GM21447 (cell line): ENCODE results near the gene CLEC4M.
"Not testable (repeated sequence)": the region's sequence is repeated elsewhere in the genome, so short reads cannot be mapped to it uniquely, and the experiment has no call there.

Experiments
- ATAC-seq: cut with Tn5 transposase; IDR thresholded peaks from one replicate; pipeline ENCODE4 v1.9.1; 2021; ENCODE audit not compliant: unreplicated experiment

CLEC4M gene

DNA sequence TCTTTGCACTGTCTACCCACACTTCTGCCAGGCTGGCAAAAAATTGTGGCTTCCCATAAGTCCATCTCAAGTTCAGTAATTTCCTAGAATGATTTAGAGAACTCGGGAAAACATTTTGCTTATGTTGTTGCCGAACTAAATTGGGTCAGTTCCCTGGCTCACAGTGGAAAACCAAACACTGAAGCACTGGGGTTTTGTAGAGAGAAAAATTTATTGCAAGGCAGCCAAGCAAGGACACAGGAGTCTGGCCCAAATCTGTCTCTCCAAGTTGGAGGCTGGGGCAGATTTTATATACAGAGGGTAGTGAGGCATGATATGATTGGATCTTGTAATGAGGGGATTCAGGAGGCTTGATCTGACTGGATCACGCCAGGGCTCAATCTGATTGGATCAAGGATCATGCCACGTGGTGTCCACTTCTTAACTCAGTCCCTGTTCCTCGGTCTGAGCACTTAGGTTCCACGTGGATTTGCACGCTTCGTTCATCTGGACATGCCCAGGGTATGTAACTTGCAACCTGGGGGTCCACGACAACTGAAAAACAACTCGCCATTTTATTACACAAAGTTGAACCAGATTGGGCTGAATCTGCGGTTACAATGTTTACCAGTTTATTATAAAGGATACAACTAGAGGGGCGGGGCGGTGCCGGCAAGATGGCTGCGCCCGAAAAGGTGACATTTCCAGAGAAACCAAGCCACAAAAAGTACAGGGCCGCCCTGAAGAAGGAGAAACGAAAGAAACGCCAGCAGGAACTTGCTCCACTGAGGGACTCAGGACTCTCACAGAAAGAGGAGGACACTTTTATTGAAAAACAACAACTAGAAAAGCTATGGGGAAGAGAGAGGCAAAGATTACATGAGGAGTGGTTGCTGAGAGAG, 23.0 kb upstream of the CLEC4M start:
- ATAC-seq: no peak

DNA sequence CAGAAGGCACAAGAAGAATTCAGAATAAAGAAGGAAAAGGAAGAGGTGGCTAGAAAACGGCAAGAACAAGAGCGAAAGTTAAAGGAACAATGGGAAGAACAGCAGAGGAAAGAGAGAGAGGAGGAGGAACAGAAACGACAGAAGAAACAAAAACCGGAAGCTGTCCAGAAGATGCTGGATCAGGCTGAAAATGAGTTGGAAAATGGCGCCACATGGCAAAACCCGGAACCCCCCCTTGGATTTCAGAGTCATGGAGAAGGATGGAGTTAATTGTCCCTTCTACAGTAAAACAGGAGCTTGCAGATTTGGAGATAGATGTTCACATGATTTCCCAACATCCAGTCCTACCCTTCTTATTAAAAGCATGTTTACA, 22.4 kb upstream of the CLEC4M start:
- no peak for ATAC-seq

DNA sequence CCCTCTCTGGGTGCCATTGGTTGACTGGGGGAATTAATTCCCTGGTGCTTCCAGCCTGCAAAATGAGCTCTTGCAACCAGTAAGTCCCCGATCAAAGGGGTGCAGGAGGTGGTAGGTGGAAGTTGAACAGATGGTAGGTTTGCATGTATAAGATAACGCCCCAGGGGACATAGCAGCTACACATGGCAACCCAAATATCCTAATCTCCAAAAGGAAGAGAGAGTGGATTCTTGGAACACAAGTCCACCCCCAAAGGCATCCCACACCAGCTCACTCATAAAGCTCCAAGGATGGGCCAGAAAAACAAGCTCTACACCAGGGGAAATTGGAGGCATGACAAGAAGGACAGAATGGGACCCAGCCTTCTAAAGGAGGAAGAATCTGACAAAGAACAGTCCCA, 20.5 kb upstream of the CLEC4M start:
- no peak for ATAC-seq

DNA sequence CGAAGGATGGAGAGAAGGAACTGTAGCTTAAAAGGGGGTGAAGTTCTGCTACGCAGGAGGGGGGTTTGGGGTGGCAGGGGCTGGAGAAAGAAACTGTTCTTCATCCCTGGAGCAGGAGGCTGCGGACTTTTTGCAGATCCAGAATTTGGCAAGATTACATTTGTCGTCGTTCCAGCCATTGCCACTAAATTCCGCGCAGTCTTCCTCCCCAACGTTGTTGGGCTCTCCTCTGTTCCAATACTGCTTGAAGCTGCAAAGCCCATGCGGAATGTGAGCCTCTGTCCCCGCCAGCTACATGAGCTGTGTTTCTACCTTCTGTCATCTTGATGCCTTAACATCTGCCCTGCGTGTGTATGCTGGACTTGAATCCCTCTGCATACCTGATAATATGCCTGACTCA, 20.1 kb upstream of the CLEC4M start:
- ATAC-seq: no peak

DNA sequence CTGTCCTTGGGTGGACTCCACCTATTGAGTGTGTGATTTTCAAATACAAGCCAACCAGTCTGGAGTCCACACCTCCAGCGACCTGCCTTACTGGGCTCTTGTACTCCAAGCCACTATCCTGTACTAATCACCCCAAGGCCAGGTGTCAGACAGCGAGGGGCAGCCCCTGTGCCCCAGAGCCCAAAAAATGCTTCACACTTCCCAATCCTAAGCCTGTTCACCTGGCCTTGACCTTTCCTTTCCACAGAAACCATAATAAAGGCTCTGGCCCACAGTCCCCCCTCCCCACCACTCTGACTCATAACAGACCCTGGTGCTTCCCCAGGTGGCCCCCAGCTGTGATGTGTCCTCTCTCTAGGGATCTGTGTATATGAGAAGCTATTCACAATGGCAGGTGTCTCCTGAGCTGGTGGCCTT, 19.6 kb upstream of the CLEC4M start:
- peak; percentile 72 for ATAC-seq

- no peak for ATAC-seq
These were observed 18.8 kb upstream of the CLEC4M start for GRCh38 chr19:7744199-7744786.

GRCh38 chr19:7744871-7745650, 18.0 kb upstream of the CLEC4M start:
- ATAC-seq: no peak

DNA sequence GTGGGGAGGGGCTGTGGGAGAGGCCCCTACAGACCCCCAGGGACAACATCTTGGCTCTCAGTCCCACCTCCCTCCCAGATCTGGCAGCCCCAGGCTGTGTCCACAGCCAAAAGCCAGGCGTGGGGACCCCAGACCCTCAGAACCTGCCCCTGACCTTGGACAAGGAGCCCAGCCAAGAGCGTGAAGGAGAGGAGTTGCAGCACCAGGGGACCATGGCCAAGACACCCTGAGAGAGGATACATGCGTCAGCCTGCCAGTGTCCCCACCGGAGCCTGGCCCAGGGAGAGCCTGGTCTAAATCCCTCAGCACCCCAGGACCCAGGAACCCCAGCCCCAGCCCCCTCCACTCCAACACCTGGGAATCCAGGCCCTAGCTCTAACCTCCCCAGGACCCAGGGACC, 16.7 kb upstream of the CLEC4M start:
- ATAC-seq: not testable (repeated sequence)

DNA sequence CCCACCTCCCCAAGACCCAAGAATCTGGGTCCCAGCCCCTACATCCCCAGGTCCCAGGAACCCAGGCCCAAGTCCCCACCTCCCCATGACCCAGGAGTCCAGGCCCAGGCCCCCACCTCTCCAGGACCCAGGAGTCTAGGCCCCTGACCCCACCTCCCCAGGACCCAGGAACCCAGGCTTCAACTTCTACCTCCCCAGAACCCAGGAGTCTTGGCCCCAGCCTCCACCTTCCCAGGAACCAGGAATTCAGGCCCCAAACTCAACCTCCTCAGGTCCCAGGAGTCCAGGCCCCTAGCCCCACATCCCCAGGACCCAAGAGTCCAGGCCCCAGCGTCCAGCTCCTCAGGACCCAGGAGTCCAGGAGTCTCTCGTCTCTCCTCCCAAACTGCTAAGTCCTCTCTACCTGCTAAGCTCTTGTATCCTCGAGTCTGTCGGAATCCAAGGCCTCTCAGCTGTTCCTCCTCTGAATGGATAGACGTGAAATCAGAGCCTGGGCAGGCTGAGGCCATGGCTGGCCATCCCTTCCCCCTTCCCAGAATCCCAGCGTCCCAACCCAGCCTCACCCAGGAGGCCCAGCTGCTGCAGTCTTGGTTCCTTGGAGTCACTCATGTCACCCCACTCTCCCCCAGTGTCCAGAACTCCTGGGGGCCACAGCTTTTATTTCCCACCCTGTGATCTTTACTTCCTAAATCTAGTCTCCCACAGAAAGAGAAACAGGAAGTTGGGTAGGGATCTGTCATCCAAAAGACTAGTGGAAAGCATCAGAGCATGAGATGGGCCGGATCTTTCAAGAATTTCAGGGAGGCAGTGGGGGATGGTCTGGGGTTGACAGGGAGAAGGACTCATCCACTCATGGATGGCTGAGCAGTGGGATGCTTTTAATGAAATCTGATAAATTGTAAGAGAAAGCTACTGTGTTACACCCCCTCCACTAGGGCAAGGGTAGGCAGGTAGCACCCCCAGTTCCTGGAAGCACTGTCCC, 15.8 kb upstream of the CLEC4M start, which contains the start of gene CD209:
TSS of gene CD209 (minus strand) at position 632 of the 982 bp plus-strand sequence. CDS start at position 609, 23 bp downstream.
- ATAC-seq: no peak

- no peak for ATAC-seq
These were observed 14.9 kb upstream of the CLEC4M start for GRCh38 chr19:7748171-7748570.

DNA sequence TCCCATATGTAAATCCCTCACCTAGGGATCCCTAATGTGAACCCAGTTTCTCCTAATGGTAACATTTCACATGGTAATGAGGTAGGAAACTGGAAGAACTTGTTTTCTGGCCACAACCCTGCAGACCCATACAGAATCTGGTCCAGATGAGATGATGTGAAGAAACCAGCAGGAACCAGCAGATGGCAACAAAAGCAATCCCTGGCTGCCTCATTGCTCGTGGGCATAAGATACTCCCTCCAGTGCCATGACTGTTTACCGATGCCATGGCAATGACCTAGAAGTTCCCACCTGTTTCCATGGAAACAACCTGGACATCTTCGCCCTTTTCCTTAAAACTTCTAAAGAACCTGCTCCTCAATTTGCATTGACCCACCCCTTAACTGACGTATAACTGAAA, 14.3 kb upstream of the CLEC4M start:
- no peak for ATAC-seq

GRCh38 chr19:7751157-7751783, 11.8 kb upstream of the CLEC4M start:
- ATAC-seq: no peak

DNA sequence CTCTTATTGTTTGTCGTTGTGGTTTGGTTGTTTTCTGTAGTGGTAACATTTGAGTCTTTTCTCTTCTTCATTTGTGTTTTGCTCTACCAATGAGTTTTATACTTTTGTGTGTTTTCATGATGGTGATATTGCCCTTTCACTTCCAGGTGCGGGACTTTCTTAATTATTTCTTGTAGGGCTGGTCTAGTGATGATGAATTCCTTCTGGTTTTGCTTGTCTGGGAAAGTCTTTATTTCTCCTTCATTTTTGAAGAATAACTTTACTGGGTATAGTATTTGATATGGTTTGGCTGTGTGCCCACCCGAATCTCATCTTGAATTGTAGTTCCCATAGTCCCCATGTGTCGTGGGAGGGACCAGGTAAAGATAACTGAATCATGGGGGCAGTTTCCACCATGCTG, 6.8 kb upstream of the CLEC4M start:
- no peak for ATAC-seq

DNA sequence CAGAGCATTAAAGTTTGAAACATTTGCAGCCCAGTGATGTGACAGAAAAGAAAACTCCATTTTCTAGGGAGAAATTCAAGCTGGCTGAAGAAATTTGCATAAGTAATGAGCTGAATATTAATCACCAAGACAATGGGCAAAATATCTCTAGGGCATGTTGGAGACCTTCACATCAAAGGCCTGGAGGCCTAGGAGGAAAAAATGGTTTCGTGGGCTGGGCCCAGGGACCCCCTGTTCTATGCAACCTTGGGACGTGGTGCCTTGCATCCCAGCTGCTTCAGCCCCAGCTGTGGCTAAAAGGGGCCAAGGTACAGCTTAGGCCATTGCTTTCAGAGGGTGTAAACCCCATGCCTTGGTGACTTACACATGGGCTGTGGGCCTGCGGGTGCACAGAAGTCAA, 5.7 kb upstream of the CLEC4M start:
- ATAC-seq: no peak

GRCh38 chr19:7759156-7759555, 3.9 kb upstream of the CLEC4M start:
- ATAC-seq: no peak

DNA sequence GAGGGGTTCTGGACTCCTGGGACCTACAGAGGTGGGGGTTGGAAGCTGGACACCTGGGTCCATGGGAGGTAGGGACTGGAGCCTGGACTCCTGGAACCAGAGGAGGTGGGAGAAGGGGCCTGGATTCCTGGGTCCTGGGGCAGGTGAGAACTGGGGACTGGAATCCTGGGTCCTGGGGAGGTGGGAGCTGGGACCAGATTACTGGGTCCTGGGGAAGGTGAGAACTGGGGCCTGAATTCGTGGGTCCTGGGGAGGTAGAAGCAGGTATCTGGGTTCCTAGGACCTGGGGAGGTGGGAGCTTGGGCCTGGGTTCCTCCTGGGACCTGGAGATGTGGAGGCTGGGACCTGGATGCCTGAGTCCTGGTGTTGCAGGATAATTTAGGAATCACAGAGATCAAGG, 653 bp downstream of the CLEC4M start:
- no peak for ATAC-seq

DNA sequence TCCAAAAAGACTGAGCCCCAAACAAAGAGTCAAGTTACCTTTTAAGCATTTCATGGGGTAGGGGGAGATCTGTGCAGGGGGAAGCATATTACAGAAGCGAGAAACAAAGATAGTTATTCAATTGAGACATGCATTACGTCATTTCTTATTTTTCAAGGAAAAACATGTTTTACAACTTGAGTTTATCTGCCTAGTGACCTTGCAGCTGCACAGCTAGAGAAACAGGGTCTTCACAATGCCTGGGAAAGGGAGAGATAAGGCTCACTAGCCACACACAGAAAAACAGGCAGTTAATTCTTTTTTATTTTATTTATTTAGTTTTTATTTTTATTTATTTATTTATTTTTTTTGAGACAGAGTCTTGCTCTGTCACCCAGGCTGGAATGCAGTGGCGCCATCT, 1.1 kb downstream of the CLEC4M start:
- not testable (repeated sequence) for ATAC-seq

- not testable (repeated sequence) for ATAC-seq
These were observed 2.0 kb downstream of the CLEC4M start for GRCh38 chr19:7765043-7765442.

DNA sequence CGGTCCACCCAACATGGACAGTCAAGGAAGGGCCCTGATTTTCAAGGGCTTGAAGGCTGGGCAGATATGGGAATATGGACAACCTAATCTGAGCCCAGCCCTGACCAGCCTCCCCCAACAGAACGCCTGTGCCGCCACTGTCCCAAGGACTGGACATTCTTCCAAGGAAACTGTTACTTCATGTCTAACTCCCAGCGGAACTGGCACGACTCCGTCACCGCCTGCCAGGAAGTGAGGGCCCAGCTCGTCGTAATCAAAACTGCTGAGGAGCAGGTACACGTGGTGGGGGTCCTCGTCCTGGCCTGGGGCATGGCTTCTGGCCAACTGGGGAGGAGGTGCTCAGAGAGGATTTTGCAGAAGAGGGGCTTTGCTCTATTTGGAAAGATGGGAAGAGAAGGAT, 3.5 kb downstream of the CLEC4M start:
- ATAC-seq: no peak

DNA sequence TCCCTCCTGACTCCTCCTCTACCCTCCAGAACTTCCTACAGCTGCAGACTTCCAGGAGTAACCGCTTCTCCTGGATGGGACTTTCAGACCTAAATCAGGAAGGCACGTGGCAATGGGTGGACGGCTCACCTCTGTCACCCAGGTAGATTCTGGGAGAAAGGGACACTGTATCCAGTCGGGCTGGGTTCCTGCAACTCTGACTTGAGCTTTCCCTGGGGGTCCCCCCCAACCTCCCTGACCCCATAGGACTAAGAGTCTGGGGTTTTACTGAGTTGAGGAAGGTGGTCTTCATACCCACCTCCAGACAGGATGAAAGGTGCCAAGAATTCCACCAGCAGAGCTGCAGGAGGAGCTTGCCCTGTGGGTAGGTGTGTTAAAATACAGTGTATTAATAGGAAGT, 4.4 kb downstream of the CLEC4M start:
- ATAC-seq: no peak
